IPS-18c (cell line): ENCODE measurements around the gene TOMM70.
A peak's percentile ranks its signal among the peaks of the same experiment; 100 is the strongest.

Experiments
- H3K4me3 ChIP-seq: 2 replicates; pipeline ENCODE4 v1.7.0; 2013; ENCODE audit warnings: low read depth, mild to moderate bottlenecking, low read length, moderate library complexity; ENCODE audit not compliant: insufficient read depth
- H3K9me3 ChIP-seq: one replicate; pipeline ENCODE4 v1.6.1; 2013; ENCODE audit warnings: mild to moderate bottlenecking, low read length, moderate library complexity; ENCODE audit not compliant: control insufficient read depth, insufficient read depth

The TOMM70 gene

DNA sequence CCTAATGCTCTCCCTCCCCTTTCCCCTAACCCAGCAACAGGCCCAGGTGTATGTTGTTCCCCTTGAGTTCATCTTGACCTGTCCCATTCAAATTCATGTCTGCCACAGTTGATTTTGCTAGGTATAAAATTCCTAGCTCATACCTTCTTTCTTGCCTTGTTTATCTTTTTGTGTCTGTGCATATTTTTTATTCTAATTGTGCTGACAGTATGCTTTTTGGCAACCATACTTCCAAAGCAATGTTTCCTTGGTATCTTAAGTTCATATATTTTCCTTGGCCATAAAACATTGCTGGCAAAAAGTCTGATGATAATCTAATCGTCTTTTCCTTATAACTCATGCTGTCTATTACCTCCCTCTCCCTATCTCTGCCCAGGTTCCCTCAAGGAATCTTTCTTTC lies 16.0 kb upstream of the TOMM70 start:
- H3K4me3 ChIP-seq = no peak overlapping the region
- H3K9me3 ChIP-seq = no peaks in the 10 kb centered on the region

DNA sequence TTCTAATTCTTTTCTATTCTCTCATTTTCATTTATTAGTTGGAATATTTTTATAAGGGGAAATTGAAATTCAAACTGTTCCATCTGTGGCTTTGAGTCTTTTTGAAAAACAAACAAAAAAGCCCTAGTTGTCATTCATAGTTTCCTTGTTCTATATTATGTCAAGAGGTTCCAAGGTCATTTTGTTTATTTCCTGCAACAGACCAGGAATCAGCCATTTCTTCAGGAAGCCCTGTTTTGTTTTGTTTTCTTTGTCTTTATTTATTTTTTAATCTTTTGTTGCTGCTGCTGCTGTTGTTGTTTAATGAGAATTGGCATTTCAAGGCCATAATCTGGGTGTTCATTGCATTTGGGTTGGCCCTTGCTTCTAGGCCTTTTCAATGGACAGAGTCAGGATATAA lies 15.3 kb upstream of the TOMM70 start:
- no peak overlapping the region for H3K4me3 ChIP-seq
- H3K9me3 ChIP-seq = no peaks in the 10 kb centered on the region

DNA sequence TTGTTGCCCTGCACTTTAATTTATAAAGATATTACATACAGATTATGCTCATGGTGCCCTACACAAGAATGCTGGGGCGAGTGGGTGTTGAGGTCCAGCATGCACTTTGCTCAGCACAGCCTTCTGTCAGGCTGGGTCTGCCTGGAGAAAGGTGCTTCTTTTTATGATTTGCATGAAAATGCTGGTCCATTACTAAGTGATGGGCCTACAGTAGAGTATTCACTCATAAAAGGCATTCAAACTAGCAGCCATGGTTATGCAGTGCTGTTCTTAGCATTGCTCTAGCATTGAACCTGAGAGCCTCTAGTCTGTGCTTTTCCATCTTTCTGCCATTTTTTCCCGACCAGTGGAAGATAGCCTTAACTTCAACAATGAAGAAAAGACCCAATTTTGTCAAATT lies 12.7 kb upstream of the TOMM70 start:
- H3K4me3 ChIP-seq = no peak overlapping the region
- H3K9me3 ChIP-seq = no peaks in the 10 kb centered on the region

DNA sequence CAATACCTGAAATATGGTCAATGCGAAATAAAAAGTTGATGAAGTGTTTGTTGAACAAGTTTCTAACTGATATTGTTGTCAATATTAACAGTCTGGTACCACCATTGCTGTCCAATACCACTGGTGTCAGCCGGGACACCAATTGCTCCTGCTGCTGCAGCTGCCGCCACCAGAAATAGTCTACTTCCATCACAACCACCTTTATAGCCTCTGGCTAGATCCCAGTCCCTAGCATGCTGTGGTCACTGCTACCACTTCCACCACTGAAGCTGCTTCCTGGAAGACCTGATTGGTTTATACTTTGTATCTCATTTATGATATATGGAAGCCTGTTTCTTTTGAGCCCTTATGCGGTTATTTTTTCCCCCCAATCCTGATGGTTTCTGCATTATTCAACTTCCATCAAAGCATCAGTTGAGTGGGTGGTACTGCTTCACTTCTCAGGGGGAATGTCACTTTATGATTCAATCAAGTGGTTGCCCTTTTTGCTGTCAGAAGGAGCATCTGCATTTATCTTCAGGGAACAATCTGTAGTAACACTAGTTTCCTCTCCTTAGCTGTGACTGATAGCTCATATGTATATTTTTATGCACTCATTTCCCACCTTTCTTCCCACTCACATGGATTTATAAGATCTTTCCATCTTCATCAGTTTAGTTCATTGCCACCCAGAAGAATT lies 12.2 kb upstream of the TOMM70 start:
- Histone ChIP-seq H3K9me3 (no peaks in the 10 kb centered on the region), H3K4me3 (no peak overlapping the region)

DNA sequence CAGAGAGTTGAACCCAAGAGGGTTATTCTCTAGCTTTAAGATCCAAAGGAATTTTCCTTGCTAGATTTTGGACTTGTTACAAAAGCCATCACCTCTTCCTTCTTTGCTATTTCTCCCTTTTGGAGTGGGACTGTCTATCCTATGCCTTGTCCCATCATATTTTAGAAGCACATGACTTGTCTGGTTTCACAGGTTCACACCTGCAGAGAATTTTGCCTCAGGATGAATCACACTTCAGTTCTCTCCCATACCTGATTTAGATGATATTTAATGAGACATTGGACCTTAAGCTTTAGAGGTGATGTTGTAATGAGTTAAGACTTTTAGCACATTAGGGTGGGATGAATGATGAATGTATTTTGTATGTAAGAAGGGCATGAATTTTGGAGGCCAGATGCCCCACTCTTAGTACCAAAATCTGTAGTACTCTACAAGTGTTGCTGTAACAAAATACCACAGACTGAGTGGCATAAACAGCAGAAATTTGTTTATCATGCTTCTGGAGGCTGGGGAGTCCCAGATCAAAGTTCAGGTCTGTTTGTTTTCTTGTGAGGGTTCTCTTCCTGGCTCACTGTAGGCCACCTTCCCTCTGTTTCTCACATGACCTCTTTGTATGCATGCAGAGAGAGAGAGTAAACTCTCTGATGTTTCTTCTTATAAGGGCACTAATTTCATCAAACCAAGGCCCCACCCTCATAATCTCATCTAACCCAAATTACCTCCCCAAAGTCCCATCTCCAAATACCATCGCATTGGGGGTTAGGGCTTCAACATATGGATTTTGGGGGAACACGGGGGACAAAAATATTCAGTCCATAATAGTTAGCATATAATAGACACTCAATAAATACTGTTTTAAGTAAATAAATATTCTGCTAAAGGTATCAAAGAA lies 10.4 kb upstream of the TOMM70 start:
- no peak overlapping the region for H3K4me3 ChIP-seq
- H3K9me3 ChIP-seq = no peaks in the 10 kb centered on the region

DNA sequence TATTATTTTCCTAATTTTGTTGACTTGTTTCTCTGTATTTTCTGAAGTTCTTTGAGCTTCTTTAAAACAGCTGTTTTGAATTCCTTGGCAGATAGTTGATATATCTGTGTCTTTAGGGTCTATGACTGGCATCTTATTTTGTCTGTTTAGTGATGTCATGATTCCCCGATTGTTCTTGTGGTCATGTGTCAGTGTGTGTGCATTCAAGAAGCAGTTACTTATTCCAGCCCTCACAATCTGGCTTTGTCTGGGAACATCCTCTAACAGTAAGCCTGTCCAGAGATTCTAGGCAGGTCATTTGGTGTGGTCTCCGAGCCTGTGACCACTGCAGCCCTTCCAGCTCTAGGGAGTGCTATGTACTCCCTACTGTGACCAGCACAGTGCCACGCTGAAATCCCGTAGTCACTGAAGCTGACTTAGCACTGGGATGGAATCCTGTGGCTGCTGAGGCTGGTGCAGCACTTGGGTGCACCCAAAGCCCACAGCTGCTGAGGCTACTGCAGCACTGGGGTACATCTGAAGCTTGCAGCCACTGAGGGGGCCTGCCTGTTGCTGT lies 7.2 kb upstream of the TOMM70 start:
- H3K4me3 ChIP-seq = no peak overlapping the region
- no peaks in the 10 kb centered on the region for H3K9me3 ChIP-seq

DNA sequence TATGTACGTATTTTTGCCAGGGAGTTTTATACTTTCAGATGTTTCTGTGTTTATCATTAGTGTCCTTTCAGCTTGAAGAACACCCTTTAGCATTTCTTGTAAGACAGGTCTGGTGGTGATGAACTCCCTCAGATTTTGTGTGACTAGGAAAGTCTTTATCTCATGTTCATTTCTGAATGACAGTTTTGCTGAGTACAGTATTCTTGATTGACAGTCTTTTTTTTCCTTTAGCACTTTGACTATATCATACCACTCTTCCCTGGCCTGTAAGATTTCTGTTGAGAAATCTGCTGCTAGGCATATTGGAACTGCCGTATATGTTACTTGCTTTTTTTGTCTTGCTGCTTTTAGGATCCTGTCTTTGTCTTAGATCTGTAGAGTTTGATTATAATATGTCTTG lies 6.3 kb upstream of the TOMM70 start:
- H3K9me3 ChIP-seq = no peaks in the 10 kb centered on the region
- H3K4me3 ChIP-seq = no peak overlapping the region

DNA sequence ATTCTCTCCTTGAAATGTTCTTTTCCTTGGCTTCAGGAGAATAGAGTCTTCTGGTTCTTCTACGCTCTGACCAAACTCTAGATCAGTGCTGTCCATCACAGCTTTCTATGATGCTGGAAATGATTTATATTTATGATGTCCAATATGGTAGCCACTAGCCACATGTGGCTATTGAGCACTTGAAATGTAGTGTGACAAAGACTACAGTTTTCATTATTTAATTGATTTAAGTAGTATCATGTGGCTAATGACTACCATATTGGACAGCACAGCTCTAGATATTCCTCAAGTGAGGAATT lies 3.3 kb upstream of the TOMM70 start:
- no peak overlapping the region for H3K4me3 ChIP-seq
- H3K9me3 ChIP-seq = no peaks in the 10 kb centered on the region

DNA sequence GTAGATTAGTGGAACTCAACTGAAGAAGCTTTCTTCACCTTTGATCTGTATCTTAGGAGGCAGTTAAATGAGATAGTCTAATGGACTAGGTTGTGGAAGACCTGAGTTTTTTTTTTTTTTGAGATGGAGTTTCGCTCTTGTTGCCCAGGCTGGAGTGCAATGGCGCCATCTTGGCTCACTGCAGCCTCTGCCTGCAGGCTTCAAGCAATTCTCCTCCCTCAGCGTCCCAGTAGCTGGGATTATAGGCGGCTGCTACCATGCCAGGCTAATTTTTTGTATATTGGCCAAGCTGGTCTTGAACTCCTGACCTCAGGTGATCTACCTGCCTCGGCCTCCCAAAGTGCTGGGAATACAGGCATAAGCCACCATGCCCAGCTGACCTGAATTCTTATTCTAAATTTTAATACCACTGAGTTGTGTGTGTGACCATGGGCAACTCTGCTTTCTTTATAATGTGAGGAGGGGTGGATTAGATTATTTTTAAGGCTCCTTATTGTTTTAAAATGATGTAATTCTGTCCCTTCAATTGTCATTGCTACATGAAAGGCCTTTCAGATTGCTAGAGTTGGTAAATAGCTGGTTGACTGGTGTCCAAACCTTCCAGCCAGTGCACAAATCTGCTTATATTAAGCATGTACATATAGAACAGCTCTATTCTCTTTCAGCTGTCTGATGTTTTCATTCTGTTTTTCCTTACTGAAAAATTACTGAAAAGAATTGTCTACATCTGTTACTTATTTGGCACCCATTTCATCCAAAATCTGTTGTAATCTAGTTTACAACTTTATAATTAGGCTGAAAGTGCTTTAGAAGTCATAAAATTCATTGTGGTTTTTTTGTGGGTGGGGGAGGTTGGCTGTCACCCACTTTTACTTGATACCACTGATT lies 2.7 kb upstream of the TOMM70 start:
- no peaks in the 10 kb centered on the region for H3K9me3 ChIP-seq
- H3K4me3 ChIP-seq = peak overlapping the region; percentile 65; the same call in 1 of the 2 replicates

DNA sequence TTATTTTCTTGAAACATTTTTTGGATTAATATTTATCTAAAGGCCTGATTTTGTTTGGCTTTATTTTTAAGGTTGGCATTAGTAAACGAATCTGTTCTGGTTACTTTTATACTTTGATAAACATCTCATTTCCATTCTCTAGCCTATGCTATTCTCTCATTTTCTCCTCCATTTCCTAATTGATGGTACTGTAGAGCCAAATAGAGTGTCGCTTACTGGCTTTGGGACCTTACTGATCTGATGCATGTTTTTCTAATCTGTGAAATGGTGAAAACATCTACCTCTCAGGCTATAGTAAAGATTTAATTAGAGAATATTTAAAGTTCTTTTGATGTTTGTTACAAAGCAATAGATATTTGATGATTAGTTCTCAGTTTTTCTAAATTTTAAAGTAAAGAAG lies 2.0 kb upstream of the TOMM70 start:
- H3K9me3 ChIP-seq = no peaks in the 10 kb centered on the region
- H3K4me3 ChIP-seq = peak overlapping the region; percentile 65; the same call in 1 of the 2 replicates

DNA sequence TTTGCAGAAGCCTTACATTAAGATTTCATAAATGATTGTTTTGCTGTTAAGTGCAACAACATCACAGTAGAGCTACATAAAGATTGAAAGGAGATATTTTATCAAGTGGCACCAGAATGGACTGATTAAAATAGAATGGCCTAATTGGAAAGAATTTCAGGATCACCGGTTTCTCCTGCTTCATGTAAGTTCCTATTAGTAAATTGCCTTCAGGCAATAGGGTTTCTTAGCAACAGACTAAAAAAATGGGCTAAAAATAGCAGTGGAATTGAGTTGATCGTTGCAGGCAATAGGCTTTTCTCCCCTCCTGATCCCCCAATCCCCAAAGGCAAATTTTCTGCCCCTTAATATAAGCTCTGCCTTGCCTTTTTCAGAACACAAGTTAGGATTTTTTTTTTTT lies 1.4 kb upstream of the TOMM70 start:
- Histone ChIP-seq H3K9me3 (no peaks in the 10 kb centered on the region), H3K4me3 (peak overlapping the region; percentile 65)

DNA sequence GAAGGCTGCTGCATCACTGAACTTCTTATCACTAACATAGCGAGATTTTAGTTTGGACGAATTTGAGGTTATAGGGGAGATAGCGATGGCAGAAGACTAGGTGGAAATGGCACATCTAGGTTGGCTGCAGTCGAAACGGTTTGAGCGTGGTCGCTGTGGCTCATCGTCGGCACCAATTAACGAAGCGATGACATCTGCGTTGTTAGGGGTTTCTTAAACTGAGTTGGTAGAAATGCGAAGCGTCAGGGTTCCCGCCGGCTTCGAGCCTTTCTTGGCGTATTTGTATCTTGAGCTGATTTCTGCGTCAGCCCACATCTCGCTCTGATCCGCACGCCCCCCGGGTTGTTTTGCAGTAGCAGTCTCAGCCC lies 769 bp upstream of the TOMM70 start:
- Histone ChIP-seq H3K9me3 (no peaks in the 10 kb centered on the region), H3K4me3 (peak overlapping the region; percentile 65)

DNA sequence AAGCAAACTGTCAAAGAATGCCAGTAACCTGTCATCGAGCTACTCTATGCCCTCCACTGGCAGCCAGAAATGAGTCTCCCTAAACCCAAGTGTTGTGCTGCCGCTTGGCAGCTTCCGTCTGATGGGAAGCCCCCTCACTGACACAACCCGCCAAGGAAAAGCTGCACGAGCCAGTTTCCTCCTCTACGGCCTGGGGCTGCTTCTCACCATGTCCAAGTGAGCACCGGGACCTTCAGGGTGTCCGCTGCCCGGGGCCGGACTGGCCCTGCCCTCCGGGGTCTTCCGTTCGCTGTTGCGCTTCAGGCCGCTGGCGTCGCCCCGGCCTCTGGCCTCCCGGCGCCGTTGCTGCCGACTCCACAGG lies 490 bp downstream of the TOMM70 start:
- no peaks in the 10 kb centered on the region for H3K9me3 ChIP-seq
- peak overlapping the region; percentile 65 for H3K4me3 ChIP-seq

DNA sequence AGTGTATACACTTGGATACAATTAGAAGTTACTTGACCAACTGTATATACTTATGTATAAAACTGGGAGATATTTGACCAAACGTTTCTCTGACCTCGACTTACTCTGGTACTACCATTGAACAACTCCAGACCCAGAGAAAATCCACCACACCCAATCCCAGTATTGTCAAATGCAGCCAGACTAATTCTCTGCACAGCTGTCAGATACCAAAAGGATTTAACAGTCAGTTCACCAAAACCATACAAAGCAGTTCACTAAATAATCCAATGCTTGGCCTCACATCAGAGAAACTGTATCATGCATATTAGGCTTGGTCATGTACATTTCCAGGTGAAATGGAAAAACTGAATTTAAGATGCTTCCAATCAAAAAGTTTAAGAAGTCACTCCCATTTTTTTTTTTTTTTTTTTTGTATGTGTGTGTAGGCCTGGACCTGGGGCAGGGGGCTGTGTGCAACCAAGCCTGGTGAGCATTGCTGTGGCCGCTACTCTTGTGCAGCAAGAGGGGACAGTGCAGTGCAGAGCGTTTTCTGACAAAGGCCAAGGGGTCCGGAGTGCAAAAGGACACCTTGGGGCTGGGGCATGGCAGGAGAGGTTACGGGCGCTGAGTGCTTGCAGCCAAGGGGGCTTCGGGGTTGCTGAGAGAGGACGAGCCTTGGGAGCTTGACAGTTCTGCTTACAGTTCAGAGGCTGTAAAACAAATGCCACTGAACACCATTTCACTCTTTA lies 1.4 kb downstream of the TOMM70 start:
- peak overlapping the region; percentile 65 for H3K4me3 ChIP-seq
- H3K9me3 ChIP-seq = no peaks in the 10 kb centered on the region

DNA sequence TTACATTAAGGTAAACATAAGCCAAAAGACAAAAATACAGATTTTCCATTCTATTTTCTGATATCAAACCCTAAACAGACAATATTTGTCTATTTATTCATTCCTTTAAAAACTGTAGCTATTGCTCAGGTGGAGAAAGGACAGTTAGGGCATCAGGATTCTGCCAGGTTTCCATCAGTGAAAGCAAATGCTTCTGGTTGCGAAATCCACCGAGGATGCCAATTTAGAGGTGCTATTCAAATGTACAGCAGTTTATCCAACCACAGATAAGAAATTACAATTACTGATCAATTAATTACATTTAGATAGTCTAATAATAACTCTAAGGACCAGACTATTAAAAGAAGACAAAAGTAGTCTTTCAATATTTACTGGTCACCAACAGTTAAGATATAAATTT lies 3.9 kb downstream of the TOMM70 start:
- Histone ChIP-seq H3K4me3 (no peak overlapping the region), H3K9me3 (no peaks in the 10 kb centered on the region)

DNA sequence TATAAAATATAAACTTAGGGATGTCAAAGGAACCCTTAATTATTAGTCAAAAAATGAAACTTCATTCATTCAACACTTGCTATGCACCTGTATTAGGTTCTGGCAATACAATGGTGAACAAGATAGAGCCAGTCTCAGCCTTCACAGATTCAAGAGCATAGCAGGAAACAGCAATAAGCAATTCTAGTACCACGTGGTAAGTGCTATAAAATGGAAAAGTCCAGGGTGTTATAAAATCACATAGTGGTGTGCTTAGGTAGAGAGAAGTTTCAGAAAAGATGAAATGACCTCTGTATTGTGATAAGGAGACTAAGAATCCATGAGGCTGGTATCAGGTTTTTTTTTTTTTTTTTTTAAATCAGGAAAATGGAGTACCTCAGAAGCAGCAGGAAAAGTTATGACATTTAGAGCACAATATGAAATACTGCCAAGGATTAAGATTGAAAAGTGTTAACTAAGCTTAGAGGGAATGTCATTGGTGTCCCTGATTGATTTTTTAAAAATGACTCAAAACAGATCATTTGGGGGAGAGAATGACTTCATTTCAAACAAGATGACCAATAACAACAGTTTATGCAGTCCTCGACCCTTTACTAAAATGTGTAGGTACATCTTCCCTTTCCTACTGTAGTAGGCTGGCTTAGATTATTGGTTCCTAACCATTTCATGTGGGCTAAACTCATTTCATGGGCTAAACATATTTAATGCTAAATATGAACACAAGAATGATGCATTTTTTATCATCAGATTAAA lies 5.0 kb downstream of the TOMM70 start:
- Histone ChIP-seq H3K4me3 (no peak overlapping the region), H3K9me3 (no peaks in the 10 kb centered on the region)
